Activated T-helper 1 cell treated with anti-CD3 and anti-CD28 coated beads, Interleukin-12 subunit alpha, Interleukin-12 subunit beta, Interleukin-2, Interleukin-4 antibody, amounts not matched to agents 30 ng/mL and 10 ng/mL and 1 ng/mL, durations not matched to agents 14 hours and 24 hours and 36 hours (primary cell): ENCODE results near the gene MGAT4B. TPM values are rescaled to one million over a fixed set of nuclear protein-coding genes. Genes with fewer than 3 reads are reported as not detected.

Source experiments
- DNase-seq: peaks from one replicate; pipeline ENCODE4 v3.0.0; 2021; ENCODE audit warnings: low spot score
- H3K27ac Mint-ChIP-seq: one replicate; pipeline ENCODE4 v1.8.0; 2021; ENCODE audit warnings: mild to moderate bottlenecking, mixed read lengths
- H3K27me3 Mint-ChIP-seq: one replicate; pipeline ENCODE4 v1.8.0; 2022; ENCODE audit warnings: mild to moderate bottlenecking, moderate library complexity, mixed read lengths; ENCODE audit not compliant: insufficient read depth
- H3K36me3 Mint-ChIP-seq: one replicate; pipeline ENCODE4 v1.8.0; 2021; ENCODE audit warnings: low read depth, mixed read lengths
- H3K4me1 Mint-ChIP-seq: one replicate; pipeline ENCODE4 v1.8.0; 2021; ENCODE audit warnings: low read depth, mixed read lengths
- H3K4me3 Mint-ChIP-seq: one replicate; pipeline ENCODE4 v1.8.0; 2021; ENCODE audit warnings: mild to moderate bottlenecking, moderate library complexity, mixed read lengths
- H3K9me3 Mint-ChIP-seq: one replicate; pipeline ENCODE4 v1.8.0; 2021; ENCODE audit warnings: mixed read lengths
- intact Hi-C: fragments of 100-400 bp; cut with micrococcal nuclease; formaldehyde crosslinking; loops from one replicate; pipeline ENCODE4 v1.15.1; 2024
- total RNA-seq: library from RNA; stranded (reverse); gene quantifications from 2 replicates; pipeline ENCODE4 v1.2.3, GENCODE V29; 2022

MGAT4B gene
- total RNA-seq, 1 donor from 2014 or later: 124 TPM

DNA sequence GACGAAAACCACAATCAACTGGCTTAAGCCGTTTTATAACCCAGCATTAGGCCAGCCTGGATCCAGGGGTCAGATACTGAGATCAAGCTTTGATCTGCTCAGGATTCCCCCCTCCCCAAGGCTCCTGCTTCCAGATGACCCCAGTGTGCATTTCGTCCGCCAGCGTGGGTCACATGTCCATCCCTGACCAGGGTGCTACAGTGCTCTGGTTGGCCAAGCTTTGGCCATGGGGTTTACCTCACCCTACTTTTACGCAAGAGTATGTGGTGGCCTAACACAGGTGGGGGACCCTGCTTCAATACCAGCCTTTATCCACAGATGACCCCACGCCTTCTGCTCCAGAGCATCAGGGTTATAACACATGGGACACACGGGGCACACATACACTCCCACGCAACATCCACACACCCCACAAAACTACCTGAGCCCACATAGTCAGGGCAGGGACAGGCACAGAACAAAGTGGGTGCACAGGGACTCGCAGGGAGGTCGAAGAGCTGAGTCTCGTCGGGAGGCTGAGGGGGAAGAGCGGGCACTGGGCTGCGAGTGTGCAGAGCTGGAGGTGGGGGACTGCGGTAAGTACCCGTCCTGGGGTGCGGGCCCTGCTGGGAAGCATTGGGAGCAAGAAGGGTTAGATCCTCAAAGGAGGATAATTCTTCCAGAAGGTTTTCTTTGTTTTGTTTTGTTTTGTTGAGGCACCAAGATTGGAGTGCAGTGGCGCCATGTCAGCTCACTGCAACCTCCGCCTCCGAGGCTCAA, 9.0 kb upstream of the MGAT4B start:
- H3K27me3 Mint-ChIP-seq: no peaks in the 10 kb centered on the region
- intact Hi-C loops: loop anchor here (5.0 to 10.0 kb wide), 3 partner anchors 138 to 1369 kb away; partner anchors contain the start of gene CLK4
- no peak for DNase-seq
- H3K9me3 Mint-ChIP-seq: no peaks in the 10 kb centered on the region
- H3K27ac Mint-ChIP-seq: peak overlapping the region; percentile 83
- H3K36me3 Mint-ChIP-seq: peaks cover 19% of the 10 kb centered on the region
- peaks cover 29% of the 10 kb centered on the region for H3K4me1 Mint-ChIP-seq
- H3K4me3 Mint-ChIP-seq: peak overlapping the region; percentile 54

DNA sequence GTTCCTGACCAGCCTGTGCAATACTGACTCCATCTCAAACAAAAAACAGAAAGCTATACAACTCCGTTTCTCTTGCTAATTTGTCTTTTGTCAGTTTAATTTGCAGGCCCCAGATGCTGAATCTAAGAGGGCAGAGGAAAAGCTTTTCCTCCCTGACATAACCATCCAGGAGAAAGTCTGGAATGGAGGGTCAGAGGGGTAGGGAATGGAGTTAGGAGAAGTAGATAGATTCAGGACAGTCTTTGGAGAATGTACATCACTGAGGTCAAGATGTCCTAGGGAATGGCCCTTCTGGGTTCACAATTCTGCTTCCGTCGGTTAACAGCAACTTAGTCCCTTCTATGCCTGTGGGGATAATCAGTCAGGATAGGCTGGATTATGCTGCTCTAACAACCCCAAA, 7.4 kb upstream of the MGAT4B start:
- Mint-ChIP-seq H3K27me3 (no peaks in the 10 kb centered on the region), H3K9me3 (no peaks in the 10 kb centered on the region), H3K36me3 (peaks cover 19% of the 10 kb centered on the region), H3K27ac (no peak overlapping the region), H3K4me3 (no peak overlapping the region), H3K4me1 (peaks cover 20% of the 10 kb centered on the region)
- DNase-seq: no peak
- intact Hi-C loops: loop anchor here (10.0 kb wide), 2 partner anchors 1189 to 1371 kb away; partner anchors contain the start of gene CLK4

DNA sequence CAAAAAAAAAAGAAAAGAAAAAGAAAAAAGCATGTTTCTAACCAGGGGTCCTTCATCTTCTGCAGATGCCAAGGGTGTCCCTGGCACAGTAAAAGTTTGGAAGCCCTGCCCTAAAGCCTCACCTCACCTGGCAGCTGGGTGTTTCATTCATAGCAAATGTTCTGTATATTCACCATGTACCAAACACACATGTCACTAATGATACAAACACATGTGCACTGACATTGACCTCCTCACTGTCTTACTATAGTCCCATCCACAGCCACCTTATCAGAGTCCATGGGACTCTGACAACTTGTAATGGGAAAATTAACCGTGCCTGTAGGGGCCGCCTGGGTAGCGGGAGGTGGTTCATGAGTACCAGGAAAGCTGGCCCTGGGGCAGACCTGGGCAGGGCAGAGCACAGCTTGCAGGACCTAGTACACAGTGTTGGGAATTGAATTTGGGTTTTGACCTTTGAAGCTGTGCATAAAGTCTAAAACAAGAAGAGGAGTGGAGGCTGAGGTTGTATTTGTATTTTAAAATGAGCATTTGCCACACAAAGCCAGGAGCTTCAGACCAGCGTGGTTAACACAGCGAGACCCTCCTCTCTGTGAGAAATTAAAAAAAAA, 6.4 kb upstream of the MGAT4B start:
- no peak for DNase-seq
- Mint-ChIP-seq H3K27ac (no peak overlapping the region), H3K4me3 (no peak overlapping the region), H3K9me3 (no peaks in the 10 kb centered on the region), H3K4me1 (peaks cover 13% of the 10 kb centered on the region), H3K27me3 (no peaks in the 10 kb centered on the region), H3K36me3 (peaks cover 19% of the 10 kb centered on the region)
- intact Hi-C loops: loop anchor here (10.0 kb wide), 2 partner anchors 1188 to 1372 kb away; partner anchors contain the start of gene CLK4

DNA sequence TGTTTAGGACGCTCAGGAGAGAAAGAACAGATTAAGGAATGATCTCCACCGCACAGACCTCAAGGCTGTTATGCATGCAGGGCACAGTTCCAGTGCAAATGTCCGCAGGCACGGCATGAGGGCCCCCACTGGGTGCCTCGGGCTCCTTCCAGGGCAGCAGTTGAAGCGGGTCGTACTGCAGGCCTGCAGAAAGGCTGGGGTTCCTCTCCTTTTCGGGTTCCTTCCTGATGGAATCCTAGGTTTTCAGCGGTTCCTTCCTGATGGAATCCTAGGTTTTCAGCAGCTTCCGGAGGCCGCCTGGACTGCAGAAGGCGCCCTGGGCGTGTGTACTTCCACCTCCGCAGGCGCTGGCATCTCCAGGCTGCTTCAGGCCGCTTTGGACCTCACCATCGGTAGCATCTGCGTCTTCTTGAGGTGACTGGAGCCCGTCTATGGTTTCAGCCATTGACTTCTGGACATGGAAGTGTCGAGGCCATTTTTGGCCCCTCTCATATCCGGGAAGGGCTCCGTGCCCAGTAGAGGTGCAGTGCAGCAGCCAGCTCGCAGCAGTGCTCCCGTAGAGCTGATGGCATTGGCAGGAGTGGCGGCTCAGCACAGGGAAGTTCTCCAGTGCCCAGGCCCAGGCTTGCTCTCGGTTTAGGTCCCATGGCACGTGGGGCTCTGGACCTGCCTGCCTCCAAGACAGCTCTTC, 5.6 kb upstream of the MGAT4B start:
- intact Hi-C loops: loop anchor here (10.0 kb wide), 2 partner anchors 1187 to 1373 kb away; partner anchors contain the start of gene CLK4
- Mint-ChIP-seq H3K4me1 (peaks cover 5% of the 10 kb centered on the region), H3K36me3 (peaks cover 19% of the 10 kb centered on the region), H3K27me3 (no peaks in the 10 kb centered on the region), H3K9me3 (no peaks in the 10 kb centered on the region), H3K4me3 (no peak overlapping the region), H3K27ac (no peak overlapping the region)
- no peak for DNase-seq

DNA sequence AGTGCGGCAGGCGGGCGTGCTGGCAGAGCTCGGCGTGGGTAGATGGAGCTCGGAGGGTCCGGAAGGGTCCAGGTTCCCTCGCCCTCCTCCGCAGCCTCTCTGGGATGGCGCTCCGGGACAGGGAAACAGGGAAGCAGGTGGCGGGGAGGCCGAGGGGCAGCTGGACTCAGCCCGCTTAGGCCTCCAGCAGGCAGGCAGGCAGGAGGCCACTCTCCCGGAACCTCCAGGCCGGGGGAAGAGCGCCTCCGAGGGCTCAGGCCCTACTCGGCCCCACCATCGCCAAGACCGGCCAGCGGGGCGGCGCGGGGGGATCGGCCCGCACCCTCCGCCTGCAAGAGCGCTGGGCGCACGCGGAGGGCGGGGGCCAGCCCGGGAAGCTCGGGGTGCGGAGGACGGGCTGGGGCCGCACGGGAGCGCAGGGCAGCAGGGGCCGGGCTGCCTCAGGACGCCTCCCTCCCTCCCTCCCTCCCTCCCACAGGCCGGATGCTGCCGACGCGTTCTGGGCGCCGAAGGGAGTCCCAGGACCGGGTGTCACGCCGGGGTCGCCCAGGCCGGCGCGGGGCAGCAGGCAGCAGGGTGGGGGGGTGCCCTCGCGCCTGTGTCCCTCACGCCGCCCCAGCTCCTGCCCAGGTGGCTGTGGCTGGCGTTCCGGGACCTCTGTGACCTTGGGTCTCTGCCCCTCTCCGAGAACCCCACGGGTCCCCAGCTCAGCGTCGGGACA, 977 bp downstream of the MGAT4B start:
- DNase-seq: peak; percentile 31
- peaks cover 11% of the 10 kb centered on the region for H3K36me3 Mint-ChIP-seq
- intact Hi-C loops: loop anchor here (1.0 to 10.0 kb wide), 6 partner anchors 15 to 1571 kb away; partner anchors contain the start of genes HNRNPH1, MRNIP, PHYKPL and SQSTM1

DNA sequence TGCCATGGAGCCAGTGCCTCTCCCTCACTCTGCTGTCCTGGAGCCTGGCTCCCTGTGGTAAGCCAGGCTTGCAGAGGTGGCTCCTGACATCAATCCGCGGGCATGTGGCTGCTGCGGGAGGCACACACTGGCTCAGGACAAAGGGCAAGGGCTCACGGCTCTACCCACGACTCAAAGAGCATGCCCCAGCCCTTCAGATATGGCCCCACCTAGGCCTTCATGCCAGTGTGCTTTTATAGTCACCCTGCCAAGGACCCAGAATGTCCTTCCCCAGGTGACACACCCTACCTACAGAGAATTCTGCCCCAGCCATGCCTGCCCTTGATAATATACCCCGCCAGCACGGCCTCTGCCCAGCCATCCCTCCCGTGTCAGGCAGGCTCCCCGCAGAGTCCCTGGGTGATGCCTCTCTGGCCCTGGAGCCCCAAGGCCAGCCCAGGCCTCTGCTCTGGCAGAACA, 1.6 kb downstream of the MGAT4B start:
- intact Hi-C loops: loop anchor here (5.0 to 10.0 kb wide), 3 partner anchors 170 to 1570 kb away; partner anchors contain the start of gene PHYKPL
- Mint-ChIP-seq H3K4me1 (peaks cover 33% of the 10 kb centered on the region), H3K27me3 (no peaks in the 10 kb centered on the region), H3K36me3 (peaks cover 11% of the 10 kb centered on the region), H3K9me3 (no peaks in the 10 kb centered on the region), H3K4me3 (peak overlapping the region; percentile 87), H3K27ac (peak overlapping the region; percentile 84)
- DNase-seq: no peak

More for the DNA sequence above, 977 bp downstream of the MGAT4B start:
- H3K4me1 Mint-ChIP-seq: peaks cover 33% of the 10 kb centered on the region
- H3K9me3 Mint-ChIP-seq: no peaks in the 10 kb centered on the region
- peak overlapping the region; percentile 84 for H3K27ac Mint-ChIP-seq
- peak overlapping the region; percentile 87 for H3K4me3 Mint-ChIP-seq
- H3K27me3 Mint-ChIP-seq: no peaks in the 10 kb centered on the region

DNA sequence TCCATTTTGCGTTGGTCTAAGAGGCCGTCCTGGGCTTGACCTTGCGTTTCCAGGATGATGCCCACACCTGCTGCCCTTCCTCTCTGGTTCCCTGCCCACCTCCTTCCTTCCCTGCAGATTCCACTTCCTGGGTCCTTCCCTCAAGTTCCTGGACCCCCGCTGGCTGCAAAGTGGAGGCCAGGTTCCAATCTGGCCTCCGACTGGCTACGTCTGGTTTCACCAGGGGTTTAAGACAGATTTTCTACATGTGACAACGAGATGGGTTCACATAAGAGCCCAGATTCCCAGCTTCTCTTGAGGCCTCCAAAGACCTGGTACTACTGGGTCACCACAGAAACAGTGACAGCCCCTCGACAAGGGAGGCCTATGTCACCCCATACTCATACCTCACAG, 2.1 kb downstream of the MGAT4B start:
- intact Hi-C loops: loop anchor here (10.0 kb wide), 2 partner anchors 170 to 1570 kb away; partner anchors contain the start of gene PHYKPL
- H3K4me1 Mint-ChIP-seq: peaks cover 33% of the 10 kb centered on the region
- no peak for DNase-seq
- no peaks in the 10 kb centered on the region for H3K9me3 Mint-ChIP-seq
- H3K36me3 Mint-ChIP-seq: peaks cover 16% of the 10 kb centered on the region
- peak overlapping the region; percentile 84 for H3K27ac Mint-ChIP-seq
- H3K27me3 Mint-ChIP-seq: no peaks in the 10 kb centered on the region
- H3K4me3 Mint-ChIP-seq: peak overlapping the region; percentile 87

DNA sequence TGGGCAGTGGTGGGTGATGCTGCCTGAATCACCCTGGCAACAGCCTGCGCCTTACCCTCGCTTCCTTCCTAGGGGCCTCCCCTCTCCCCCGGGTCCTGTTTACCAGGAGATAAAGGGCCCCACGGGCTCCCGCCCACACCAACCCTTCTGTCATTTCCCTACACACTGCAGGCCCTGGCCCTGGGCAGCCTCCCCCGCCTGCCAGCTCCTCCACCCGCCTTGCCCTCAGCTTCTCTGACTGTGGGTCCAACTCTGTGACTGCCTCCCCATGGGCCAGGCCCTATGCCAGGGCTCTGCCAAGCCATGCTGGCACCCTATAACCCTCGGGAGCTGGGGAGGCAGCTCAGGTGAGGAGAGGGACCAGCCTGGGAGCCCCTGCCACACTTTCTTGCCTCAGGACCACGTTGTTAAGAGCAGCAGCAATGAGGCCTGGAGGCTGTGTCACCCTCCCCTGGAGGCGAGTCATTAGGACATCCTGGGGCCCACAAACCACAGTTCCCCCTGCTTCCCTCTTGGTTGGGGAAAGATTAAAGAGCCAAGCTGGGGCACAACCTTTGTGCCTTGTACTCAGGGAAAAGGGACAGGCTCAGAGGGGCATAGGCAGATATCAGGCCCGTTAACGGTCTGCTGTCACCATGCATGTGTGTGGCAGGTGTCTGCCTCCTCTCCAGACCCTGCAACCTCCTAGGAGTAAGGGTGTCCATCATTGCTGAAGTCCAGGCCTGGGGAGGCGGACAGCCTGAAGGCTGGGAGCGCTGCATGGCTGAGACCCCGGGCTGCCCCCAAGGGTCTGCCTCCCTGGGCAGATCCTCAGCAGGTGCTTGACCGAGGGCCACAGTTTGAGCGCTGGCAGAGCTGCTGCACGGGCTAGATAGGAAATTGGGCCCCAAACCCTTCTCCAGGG, 2.8 kb downstream of the MGAT4B start:
- Mint-ChIP-seq H3K27ac (peak overlapping the region; percentile 86), H3K4me1 (peaks cover 33% of the 10 kb centered on the region)
- intact Hi-C loops: loop anchor here (2.0 to 10.0 kb wide), 4 partner anchors 105 to 1569 kb away; partner anchors contain the start of gene PHYKPL

DNA sequence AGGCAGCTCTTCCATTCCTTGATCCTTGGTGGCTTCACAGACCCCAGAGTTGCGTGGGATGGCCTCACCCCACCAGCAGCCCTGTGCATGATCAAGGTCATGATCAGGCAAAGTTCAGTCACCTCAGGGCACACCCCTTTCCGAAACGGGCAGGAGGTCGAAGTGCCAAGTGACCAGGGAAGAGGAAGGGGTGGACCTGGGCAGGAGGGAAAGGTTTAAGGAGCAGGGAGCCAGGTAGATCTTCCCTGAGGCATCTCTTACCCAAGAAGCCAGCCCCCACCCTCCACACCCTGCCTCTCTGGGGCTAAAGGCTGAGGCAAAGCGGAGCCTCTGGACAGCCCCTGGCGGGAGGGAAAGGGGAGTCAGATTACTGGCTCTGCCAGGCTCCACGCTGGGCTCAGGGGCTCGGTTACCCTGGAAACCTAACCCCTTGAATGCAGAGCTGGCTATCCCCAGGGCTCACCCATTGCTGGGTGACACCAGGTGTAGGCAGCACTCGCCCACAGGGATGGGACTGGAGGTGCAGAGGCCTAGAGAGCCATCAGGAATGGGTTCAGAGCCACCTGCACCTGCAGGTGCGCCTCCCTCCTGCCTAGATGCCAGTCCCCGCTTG, 3.6 kb downstream of the MGAT4B start:
- Mint-ChIP-seq H3K27me3 (no peaks in the 10 kb centered on the region), H3K27ac (no peak overlapping the region), H3K9me3 (no peaks in the 10 kb centered on the region), H3K4me3 (peak overlapping the region; percentile 17), H3K36me3 (peaks cover 20% of the 10 kb centered on the region), H3K4me1 (peaks cover 33% of the 10 kb centered on the region)
- intact Hi-C loops: loop anchor here (1.0 to 10.0 kb wide), 6 partner anchors 33 to 1568 kb away; partner anchors contain the start of genes MRNIP and PHYKPL
- no peak for DNase-seq

More for the DNA sequence above, 2.8 kb downstream of the MGAT4B start:
- Mint-ChIP-seq H3K4me3 (peak overlapping the region; percentile 87), H3K9me3 (no peaks in the 10 kb centered on the region), H3K27me3 (no peaks in the 10 kb centered on the region), H3K36me3 (peaks cover 20% of the 10 kb centered on the region)
- DNase-seq: no peak

DNA sequence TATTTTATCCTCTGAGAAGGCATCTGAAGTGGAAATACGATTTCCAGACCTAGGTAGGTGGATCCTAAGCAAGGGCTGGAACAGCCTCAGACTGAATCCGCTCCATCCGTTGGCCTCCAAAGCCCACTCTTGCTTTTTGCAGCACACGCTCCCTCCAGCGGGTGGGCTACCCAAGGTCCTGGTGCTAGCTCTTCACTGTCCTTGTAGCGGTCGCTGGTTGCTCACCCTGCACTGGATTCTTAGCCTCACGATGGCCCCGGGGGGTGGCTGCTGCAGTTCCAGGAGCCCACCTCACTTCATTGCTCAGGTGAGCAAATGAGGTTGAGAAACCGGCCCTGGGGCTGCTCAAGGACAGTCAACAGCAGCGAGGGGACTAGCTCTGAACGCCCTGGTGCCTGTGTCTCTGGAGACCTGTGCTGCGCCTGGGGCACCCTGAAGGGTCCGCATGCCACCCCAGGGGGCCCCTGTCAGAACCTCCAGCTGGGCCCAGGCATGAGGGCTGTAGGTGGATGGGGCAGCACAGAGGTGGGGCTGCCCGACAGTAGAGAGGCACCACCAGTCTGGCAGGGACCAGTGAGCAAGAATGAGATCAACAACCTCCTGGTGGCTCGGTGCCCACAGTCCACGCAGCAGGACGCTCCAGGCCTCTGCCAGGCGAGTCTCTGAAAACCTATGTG, 4.3 kb downstream of the MGAT4B start:
- Mint-ChIP-seq H3K4me3 (peak overlapping the region; percentile 17), H3K36me3 (peaks cover 20% of the 10 kb centered on the region), H3K4me1 (peaks cover 33% of the 10 kb centered on the region), H3K27me3 (no peaks in the 10 kb centered on the region), H3K27ac (no peak overlapping the region), H3K9me3 (no peaks in the 10 kb centered on the region)
- intact Hi-C loops: loop anchor here (1.0 to 10.0 kb wide), 6 partner anchors 34 to 1568 kb away; partner anchors contain the start of genes MRNIP and PHYKPL
- no peak for DNase-seq
